Body of pancreas (tissue), 4 donors: ENCODE results near the gene PRR20A. TPM values are rescaled to one million over a fixed set of nuclear protein-coding genes. Genes with fewer than 3 reads are reported as not detected.

ENCODE experiments used
- ATAC-seq: fragments of 150-250 bp; one replicate; pipeline ENCODE4 v1.9.1; 2016
- DNase-seq, 4 donors: peaks; one replicate each; pipeline ENCODE4 v3.0.0-alpha.2; 2019
- H3K27ac ChIP-seq, 4 donors: fragments of 200-600 bp; sonication (generic); 1 replicate in 3 of 4; 2 replicates in 1 of 4; pipeline versions ENCODE4 v1.5.1 to v1.6.1; 2016 to 2019; ENCODE audit warnings: mild to moderate bottlenecking in 1 of 4, mixed read lengths in 1 of 4, moderate library complexity in 1 of 4
- H3K27me3 ChIP-seq, 2 donors: fragments of 200-600 bp; sonication (generic); one replicate each; pipeline ENCODE4 v1.6.0; 2016; ENCODE audit warnings: mild to moderate bottlenecking in 1 of 2
- H3K36me3 ChIP-seq, 2 donors: fragments of 200-600 bp; sonication (generic); replicated peaks in 1 of 2; 2 replicates each; pipeline ENCODE4 v1.5.1; 2016; ENCODE audit warnings: low read depth in 2 of 2; ENCODE audit not compliant: insufficient read depth in 1 of 2
- H3K4me1 ChIP-seq: fragments of 200-600 bp; sonication (generic); one replicate; pipeline ENCODE4 v1.6.0; 2016
- H3K4me3 ChIP-seq, 2 donors: fragments of 200-600 bp; sonication (generic); 1 replicate in 1 of 2; 2 replicates in 1 of 2; pipeline ENCODE4 v1.5.1; 2016 to 2019
- H3K9me3 ChIP-seq, 3 donors: fragments of 200-600 bp; sonication (generic); 1 replicate in 2 of 3; 2 replicates in 1 of 3; pipeline ENCODE4 v1.5.1; 2016
- CTCF ChIP-seq, 7 experiments: fragments of 450-650 bp in 4 of 7; fragments of 200-600 bp in 3 of 7; sonication (generic) in 3 of 7; IDR thresholded peaks; one replicate each; pipeline ENCODE4 v1.5.1; 2016 to 2019; ENCODE audit warnings: antibody characterized with exemption in 7 of 7
- POLR2A ChIP-seq, 3 donors: fragments of 450-650 bp; IDR thresholded peaks; one replicate each; pipeline ENCODE4 v1.6.1; 2016; ENCODE audit warnings: antibody characterized with exemption in 3 of 3, mild to moderate bottlenecking in 2 of 3
- WGBS, 2 donors: methylation state at CpG; one replicate each; pipeline ENCODE4 v1.1.5; 2017; 5-methylcytosine and 5-hydroxymethylcytosine counted together
- intact Hi-C: fragments of 100-400 bp; cut with DNase I; formaldehyde crosslinking; loops from one replicate; pipeline ENCODE4 v1.15.1; 2023
- small RNA-seq: library from RNA; depleted of rRNA; stranded (forward); fragments of <200 nt; gene quantifications from one replicate; pipeline ENCODE3, GENCODE V24; 2016
- total RNA-seq, 2 donors: library from RNA; depleted of rRNA; stranded (reverse); fragments of >200 nt; gene quantifications; one replicate each; pipeline ENCODE4 v1.1.0, GENCODE V29; 2016

The PRR20A gene
- total RNA-seq, 2 donors from 2014 or later = not detected

GRCh38 chr13:57191667-57192066 lies 50.9 kb downstream of the PRR20A start:
- Histone ChIP-seq H3K27me3 (no peaks in the 10 kb centered on the region), H3K9me3 (no peaks in the 10 kb centered on the region), H3K27ac (no peak overlapping the region), H3K4me1 (no peaks in the 10 kb centered on the region), H3K36me3 (no peaks in the 10 kb centered on the region), H3K4me3 (no peak overlapping the region)
- TF ChIP-seq POLR2A (IDR thresholded peaks at IDR 0.05) = no peak
- TF ChIP-seq CTCF (IDR thresholded peaks at IDR 0.05) = no peak
- DNase-seq (no peak), ATAC-seq (no peak)
- intact Hi-C loops = no loop called here
- WGBS, 2 donors = 72 to 75% methylated on average over 1 of the region's 1 CpG

Small RNA genes within 50 kb of the gene (small RNA-seq; reads per million reads assigned to genes)
- gene PRR20FP = not detected

Other genes with a start within 250 kb of the PRR20A start
- not detected for gene PRR20B, start 6.6 kb downstream of the PRR20A start, total RNA-seq
- gene PRR20C, start 13.1 kb downstream of the PRR20A start, total RNA-seq = not detected
- gene PRR20D, start 19.7 kb downstream of the PRR20A start, total RNA-seq = not detected
- not detected for gene PRR20E, start 26.3 kb downstream of the PRR20A start, total RNA-seq